Hepatocyte (in vitro differentiated cells): ENCODE results near the gene EMX1. TPM values are rescaled to one million over a fixed set of nuclear protein-coding genes. Genes with fewer than 3 reads are reported as not detected.
A peak's percentile ranks its signal among the peaks of the same experiment; 100 is the strongest.

Experiments used
- DNase-seq: peaks from one replicate; pipeline ENCODE4 v3.0.0-alpha.2; 2016; ENCODE audit warnings: low spot score
- H2AFZ ChIP-seq: fragments of 200-600 bp; sonication (generic); 2 replicates; pipeline ENCODE4 v1.6.0; 2016; ENCODE audit warnings: antibody characterized with exemption, mild to moderate bottlenecking
- H3K27ac ChIP-seq: fragments of 200-600 bp; sonication (generic); 2 replicates; pipeline ENCODE4 v1.5.1; 2016; ENCODE audit warnings: mild to moderate bottlenecking
- H3K27me3 ChIP-seq: fragments of 200-600 bp; sonication (generic); 2 replicates; pipeline ENCODE4 v1.6.1; 2016
- H3K36me3 ChIP-seq: fragments of 200-600 bp; sonication (generic); replicated peaks from 2 replicates; pipeline ENCODE4 v1.5.1; 2016; ENCODE audit warnings: low read depth; ENCODE audit not compliant: insufficient read depth
- H3K4me1 ChIP-seq: fragments of 200-600 bp; sonication (generic); 2 replicates; pipeline ENCODE4 v1.5.1; 2016; ENCODE audit warnings: mild to moderate bottlenecking, moderate library complexity; ENCODE audit not compliant: insufficient read depth
- H3K4me2 ChIP-seq: fragments of 200-600 bp; sonication (generic); 2 replicates; pipeline ENCODE4 v1.6.0; 2016
- H3K4me3 ChIP-seq: fragments of 200-600 bp; sonication (generic); 2 replicates; pipeline ENCODE4 v1.5.1; 2016; ENCODE audit warnings: mild to moderate bottlenecking
- H3K79me2 ChIP-seq: fragments of 200-600 bp; sonication (generic); 2 replicates; pipeline ENCODE4 v1.6.0; 2017; ENCODE audit warnings: mild to moderate bottlenecking
- H3K9me2 ChIP-seq: fragments of 200-600 bp; sonication (generic); replicated peaks from 2 replicates; pipeline ENCODE4 v1.6.0; 2017; ENCODE audit warnings: mild to moderate bottlenecking; ENCODE audit not compliant: insufficient read depth
- H3K9me3 ChIP-seq: fragments of 200-600 bp; sonication (generic); 2 replicates; pipeline ENCODE4 v1.5.1; 2016; ENCODE audit warnings: low read depth, mild to moderate bottlenecking
- H4K20me1 ChIP-seq: fragments of 200-600 bp; sonication (generic); 2 replicates; pipeline ENCODE4 v1.6.0; 2016; ENCODE audit warnings: mild to moderate bottlenecking; ENCODE audit not compliant: insufficient read depth, poor library complexity, severe bottlenecking
- EZH2 ChIP-seq: fragments of 200-600 bp; sonication (generic); IDR thresholded peaks from 2 replicates; pipeline ENCODE4 v1.6.1; 2016; ENCODE audit warnings: antibody characterized with exemption, mild to moderate bottlenecking, borderline replicate concordance
- EZH2phosphoT487 ChIP-seq: fragments of 200-600 bp; sonication (generic); IDR thresholded peaks from one replicate; pipeline ENCODE4 v1.6.1; 2018; ENCODE audit warnings: antibody characterized with exemption, mild to moderate bottlenecking, low read depth, moderate library complexity; ENCODE audit not compliant: unreplicated experiment, severe bottlenecking
- WGBS: methylation state at CpG from one replicate; pipeline ENCODE4 v1.1.6; 2016; ENCODE audit warnings: low lambda C conversion rate; ENCODE audit errors: missing lambda C conversion rate; 5-methylcytosine and 5-hydroxymethylcytosine counted together
- polyA plus RNA-seq: library from polyadenylated mRNA; unstranded; fragments of >200 nt; fragmentation: Nextera tagmentation; extraction: Ambion mirVana; gene quantifications from 2 replicates; pipeline ENCODE4 v1.2.1, GENCODE V29; 2016
- total RNA-seq: library from RNA; depleted of rRNA; stranded (reverse); fragments of >200 nt; gene quantifications from 2 replicates; pipeline ENCODE4 v1.2.3, GENCODE V29; 2014
- TF ChIP-seq, protein P1 (sequence below): fragments of 200-600 bp; sonication (generic); IDR thresholded peaks from 2 replicates; pipeline ENCODE4 v1.5.1; 2016; ENCODE audit warnings: antibody characterized with exemption, mild to moderate bottlenecking; ENCODE audit not compliant: poor library complexity

EMX1 gene
- total and polyA plus RNA-seq, 2 experiments from 2014 or later: 0.34 to 1.2 TPM

GRCh38 chr2:72888438-72889202 lies 28.7 kb upstream of the EMX1 start:
- no peak overlapping the region for H3K4me3 ChIP-seq

GRCh38 chr2:72889991-72890390 lies 27.3 kb upstream of the EMX1 start:
- WGBS: 88% methylated on average over 4 of the region's 4 CpGs
- Histone ChIP-seq H3K4me1 (peaks cover 9% of the 10 kb centered on the region), H3K4me2 (no peak overlapping the region), H3K9me2 (no peaks in the 10 kb centered on the region), H3K4me3 (no peak overlapping the region), H2AFZ (no peak overlapping the region), H3K79me2 (no peaks in the 10 kb centered on the region), H3K27ac (no peak overlapping the region), H4K20me1 (no peaks in the 10 kb centered on the region), H3K27me3 (peaks cover 1% of the 10 kb centered on the region), H3K36me3 (no peaks in the 10 kb centered on the region), H3K9me3 (no peaks in the 10 kb centered on the region)
- DNase-seq: no peak
- TF ChIP-seq, protein P1, sequence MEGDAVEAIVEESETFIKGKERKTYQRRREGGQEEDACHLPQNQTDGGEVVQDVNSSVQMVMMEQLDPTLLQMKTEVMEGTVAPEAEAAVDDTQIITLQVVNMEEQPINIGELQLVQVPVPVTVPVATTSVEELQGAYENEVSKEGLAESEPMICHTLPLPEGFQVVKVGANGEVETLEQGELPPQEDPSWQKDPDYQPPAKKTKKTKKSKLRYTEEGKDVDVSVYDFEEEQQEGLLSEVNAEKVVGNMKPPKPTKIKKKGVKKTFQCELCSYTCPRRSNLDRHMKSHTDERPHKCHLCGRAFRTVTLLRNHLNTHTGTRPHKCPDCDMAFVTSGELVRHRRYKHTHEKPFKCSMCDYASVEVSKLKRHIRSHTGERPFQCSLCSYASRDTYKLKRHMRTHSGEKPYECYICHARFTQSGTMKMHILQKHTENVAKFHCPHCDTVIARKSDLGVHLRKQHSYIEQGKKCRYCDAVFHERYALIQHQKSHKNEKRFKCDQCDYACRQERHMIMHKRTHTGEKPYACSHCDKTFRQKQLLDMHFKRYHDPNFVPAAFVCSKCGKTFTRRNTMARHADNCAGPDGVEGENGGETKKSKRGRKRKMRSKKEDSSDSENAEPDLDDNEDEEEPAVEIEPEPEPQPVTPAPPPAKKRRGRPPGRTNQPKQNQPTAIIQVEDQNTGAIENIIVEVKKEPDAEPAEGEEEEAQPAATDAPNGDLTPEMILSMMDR: no peak
- TF ChIP-seq EZH2 (no peak), EZH2phosphoT487 (no peak)

More at GRCh38 chr2:72888438-72889202, 28.7 kb upstream of the EMX1 start:
- no peak overlapping the region for H2AFZ ChIP-seq
- no peaks in the 10 kb centered on the region for H3K9me3 ChIP-seq
- DNase-seq: no peak
- no peaks in the 10 kb centered on the region for H3K9me2 ChIP-seq
- no peaks in the 10 kb centered on the region for H3K79me2 ChIP-seq
- peak overlapping the region; percentile 94 for H3K4me2 ChIP-seq
- H3K27ac ChIP-seq: no peak overlapping the region
- H3K4me1 ChIP-seq: peaks cover 9% of the 10 kb centered on the region
- H3K27me3 ChIP-seq: no peaks in the 10 kb centered on the region
- no peak for TF ChIP-seq EZH2
- TF ChIP-seq, protein P1: no peak
- no peak for TF ChIP-seq EZH2phosphoT487
- 88% methylated on average over 11 of the region's 11 CpGs for WGBS
- no peaks in the 10 kb centered on the region for H4K20me1 ChIP-seq
- no peaks in the 10 kb centered on the region for H3K36me3 ChIP-seq

- no peak for DNase-seq
- H3K27ac ChIP-seq: no peak overlapping the region
- WGBS: 85% methylated on average over 8 of the region's 8 CpGs
- no peaks in the 10 kb centered on the region for H3K79me2 ChIP-seq
- no peak overlapping the region for H3K4me3 ChIP-seq
- H4K20me1 ChIP-seq: no peaks in the 10 kb centered on the region
- H3K9me2 ChIP-seq: no peaks in the 10 kb centered on the region
- H2AFZ ChIP-seq: no peak overlapping the region
- no peak for TF ChIP-seq EZH2phosphoT487
- no peak for TF ChIP-seq EZH2
- TF ChIP-seq, protein P1: no peak
- H3K4me1 ChIP-seq: peaks cover 9% of the 10 kb centered on the region
- H3K4me2 ChIP-seq: no peak overlapping the region
- H3K27me3 ChIP-seq: peaks cover 6% of the 10 kb centered on the region
- no peaks in the 10 kb centered on the region for H3K36me3 ChIP-seq
- H3K9me3 ChIP-seq: no peaks in the 10 kb centered on the region
Measured at GRCh38 chr2:72891091-72891818, 26.1 kb upstream of the EMX1 start.
